Gastrocnemius medialis (tissue), 4 donors: Measurements from ENCODE around the gene MMP21. TPM values are rescaled to one million over a fixed set of nuclear protein-coding genes. Genes with fewer than 3 reads are reported as not detected.

Source experiments
- ATAC-seq, 2 donors: fragments of 150-250 bp; one replicate each; pipeline ENCODE4 v1.9.1; 2016
- DNase-seq, 2 donors: peaks; one replicate each; pipeline ENCODE4 v3.0.0-alpha.2; 2019
- H3K27ac ChIP-seq, 4 donors: fragments of 200-600 bp; sonication (generic); 1 replicate in 1 of 4; 2 replicates in 3 of 4; pipeline ENCODE4 v1.5.1; 2016 to 2018; ENCODE audit warnings: mild to moderate bottlenecking in 2 of 4, moderate library complexity in 1 of 4
- H3K27me3 ChIP-seq, 3 donors: fragments of 200-600 bp; sonication (generic) in 2 of 3; 1 replicate in 1 of 3; 2 replicates in 2 of 3; pipeline versions ENCODE4 v1.5.1 to v1.6.0; 2016 to 2019; ENCODE audit warnings: mild to moderate bottlenecking in 1 of 3, moderate library complexity in 1 of 3
- H3K36me3 ChIP-seq, 2 donors: fragments of 200-600 bp; sonication (generic) in 1 of 2; one replicate each; pipeline ENCODE4 v1.5.1; 2017 to 2018
- H3K4me1 ChIP-seq, 2 donors: fragments of 200-600 bp; sonication (generic) in 1 of 2; one replicate each; pipeline ENCODE4 v1.5.1; 2016 to 2017; ENCODE audit warnings: mild to moderate bottlenecking in 2 of 2
- H3K4me3 ChIP-seq, 4 donors: fragments of 200-600 bp; sonication (generic) in 3 of 4; 1 replicate in 1 of 4; 2 replicates in 3 of 4; pipeline ENCODE4 v1.5.1; 2016 to 2019; ENCODE audit warnings: mild to moderate bottlenecking in 2 of 4
- H3K9me3 ChIP-seq, 3 donors: fragments of 200-600 bp; sonication (generic) in 2 of 3; 1 replicate in 1 of 3; 2 replicates in 2 of 3; pipeline ENCODE4 v1.5.1; 2016 to 2019
- POLR2A ChIP-seq, 2 donors: fragments of 450-650 bp; IDR thresholded peaks; one replicate each; pipeline ENCODE4 v1.6.1; 2017; ENCODE audit warnings: antibody characterized with exemption in 2 of 2, mild to moderate bottlenecking in 2 of 2, moderate library complexity in 2 of 2
- in situ Hi-C, 4 donors: fragments of 200-750 bp; cut with MboI; loops; one replicate each; pipeline versions ENCODE4 v1.15.0 to v1.8.0; 2017; ENCODE audit warnings: low sequenced_read_pairs in 4 of 4
- intact Hi-C: fragments of 100-400 bp; cut with DNase I; formaldehyde crosslinking; loops from one replicate; pipeline ENCODE4 v1.15.1; 2023; ENCODE audit warnings: low total_unique reads
- microRNA counts, 2 donors: library from miRNA; unstranded; fragments of <30 nt; microRNA quantifications; one replicate each; lab custom pipeline; 2016
- microRNA-seq, 2 donors: library from miRNA; unstranded; fragments of <30 nt; microRNA quantifications; one replicate each; pipeline ENCODE4, GENCODE V29; 2016; ENCODE audit warnings: borderline replicate concordance in 2 of 2
- total RNA-seq, 4 donors: library from RNA; depleted of rRNA; stranded (reverse); fragments of >200 nt; gene quantifications; one replicate each; pipeline versions ENCODE4 v1.1.0 to v1.2.3, GENCODE V29; 2016
- TF ChIP-seq, protein P1 (sequence below), 5 experiments: fragments of 450-650 bp in 3 of 5; fragments of 200-600 bp in 2 of 5; sonication (generic) in 2 of 5; IDR thresholded peaks in 4 of 5; conservative IDR thresholded peaks in 1 of 5; 1 replicate in 4 of 5; 2 replicates in 1 of 5; pipeline ENCODE4 v1.5.1; 2016 to 2019; ENCODE audit warnings: antibody characterized with exemption in 5 of 5, mild to moderate bottlenecking in 3 of 5, moderate library complexity in 3 of 5

MMP21 gene
- total RNA-seq, 4 donors from 2014 or later, result not detected

DNA sequence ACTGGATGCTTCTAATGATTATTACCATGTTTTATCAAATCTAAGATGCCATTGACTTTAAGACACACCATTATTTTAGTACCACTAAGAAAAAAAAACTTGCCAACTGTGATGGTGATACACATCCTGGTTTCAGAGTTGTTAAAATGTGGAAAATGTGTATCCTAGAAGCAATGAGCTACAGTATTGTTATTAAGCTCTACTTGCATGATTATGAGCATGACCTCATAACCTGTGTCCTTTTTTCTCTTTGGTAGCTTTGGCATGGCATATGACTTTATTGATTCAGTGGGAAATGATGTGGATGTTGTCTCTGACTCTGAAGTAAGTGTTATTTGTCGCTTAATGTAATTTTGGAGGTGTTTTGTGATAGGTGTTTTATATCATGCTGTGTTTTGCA, 52.8 kb downstream of the MMP21 start:
- Histone ChIP-seq H3K4me1 (peaks cover 12 to 17% of the 10 kb centered on the region in 2 donors), H3K27ac (no peak overlapping the region), H3K27me3 (no peaks in the 10 kb centered on the region), H3K4me3 (no peak overlapping the region), H3K9me3 (no peaks in the 10 kb centered on the region), H3K36me3 (peaks cover 6 to 51% of the 10 kb centered on the region in 2 donors)
- intact Hi-C loops (no loop called here), in situ Hi-C loops (loop anchor here in 2 of 4 donors (10.0 kb wide), 1 partner anchor 102 kb away; the partner anchor contains the start of genes BCCIP (in 2 of the 2) and UROS (in 2 of the 2))
- ATAC-seq (no peak), DNase-seq (no peak)
- TF ChIP-seq, protein P1, sequence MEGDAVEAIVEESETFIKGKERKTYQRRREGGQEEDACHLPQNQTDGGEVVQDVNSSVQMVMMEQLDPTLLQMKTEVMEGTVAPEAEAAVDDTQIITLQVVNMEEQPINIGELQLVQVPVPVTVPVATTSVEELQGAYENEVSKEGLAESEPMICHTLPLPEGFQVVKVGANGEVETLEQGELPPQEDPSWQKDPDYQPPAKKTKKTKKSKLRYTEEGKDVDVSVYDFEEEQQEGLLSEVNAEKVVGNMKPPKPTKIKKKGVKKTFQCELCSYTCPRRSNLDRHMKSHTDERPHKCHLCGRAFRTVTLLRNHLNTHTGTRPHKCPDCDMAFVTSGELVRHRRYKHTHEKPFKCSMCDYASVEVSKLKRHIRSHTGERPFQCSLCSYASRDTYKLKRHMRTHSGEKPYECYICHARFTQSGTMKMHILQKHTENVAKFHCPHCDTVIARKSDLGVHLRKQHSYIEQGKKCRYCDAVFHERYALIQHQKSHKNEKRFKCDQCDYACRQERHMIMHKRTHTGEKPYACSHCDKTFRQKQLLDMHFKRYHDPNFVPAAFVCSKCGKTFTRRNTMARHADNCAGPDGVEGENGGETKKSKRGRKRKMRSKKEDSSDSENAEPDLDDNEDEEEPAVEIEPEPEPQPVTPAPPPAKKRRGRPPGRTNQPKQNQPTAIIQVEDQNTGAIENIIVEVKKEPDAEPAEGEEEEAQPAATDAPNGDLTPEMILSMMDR (IDR thresholded peaks at IDR 0.05 in 4 of 5, conservative IDR thresholded peaks at IDR 0.05 in 1 of 5), result no peak
- no peak for TF ChIP-seq POLR2A (IDR thresholded peaks at IDR 0.05)

DNA sequence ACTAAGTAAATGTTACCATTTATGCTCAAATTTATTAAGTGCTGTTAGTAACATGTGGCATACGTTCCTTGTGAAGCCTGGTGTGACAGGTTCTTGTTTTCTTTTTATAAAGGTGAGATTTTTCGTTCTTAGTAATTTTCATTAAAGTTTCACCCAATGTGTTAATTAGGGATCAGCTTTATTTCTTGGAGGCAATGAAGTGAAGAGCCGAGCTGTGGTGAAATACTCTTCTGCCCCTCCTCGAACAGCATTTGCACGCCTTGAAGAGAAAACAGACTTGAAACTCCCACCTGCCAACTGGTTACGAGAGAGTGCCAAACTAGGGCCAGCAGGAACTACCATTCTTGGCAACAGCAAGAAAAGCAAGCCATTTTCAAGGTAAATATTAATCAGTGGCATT, 54.6 kb downstream of the MMP21 start:
- H3K27me3 ChIP-seq, result no peaks in the 10 kb centered on the region
- H3K4me3 ChIP-seq, result no peak overlapping the region
- in situ Hi-C loops (loop anchor here in 2 of 4 donors (10.0 kb wide), 1 partner anchor 104 kb away; the partner anchor contains the start of genes BCCIP (in 2 of the 2) and UROS (in 2 of the 2)), intact Hi-C loops (no loop called here)
- H3K9me3 ChIP-seq, result no peaks in the 10 kb centered on the region
- ATAC-seq (no peak), DNase-seq (no peak)
- peaks cover 12 to 17% of the 10 kb centered on the region in 2 donors for H3K4me1 ChIP-seq
- no peak for TF ChIP-seq POLR2A (IDR thresholded peaks at IDR 0.05)
- TF ChIP-seq, protein P1 (IDR thresholded peaks at IDR 0.05 in 4 of 5, conservative IDR thresholded peaks at IDR 0.05 in 1 of 5), result no peak
- H3K27ac ChIP-seq, result no peak overlapping the region
- peaks cover 3 to 33% of the 10 kb centered on the region in 2 donors for H3K36me3 ChIP-seq

DNA sequence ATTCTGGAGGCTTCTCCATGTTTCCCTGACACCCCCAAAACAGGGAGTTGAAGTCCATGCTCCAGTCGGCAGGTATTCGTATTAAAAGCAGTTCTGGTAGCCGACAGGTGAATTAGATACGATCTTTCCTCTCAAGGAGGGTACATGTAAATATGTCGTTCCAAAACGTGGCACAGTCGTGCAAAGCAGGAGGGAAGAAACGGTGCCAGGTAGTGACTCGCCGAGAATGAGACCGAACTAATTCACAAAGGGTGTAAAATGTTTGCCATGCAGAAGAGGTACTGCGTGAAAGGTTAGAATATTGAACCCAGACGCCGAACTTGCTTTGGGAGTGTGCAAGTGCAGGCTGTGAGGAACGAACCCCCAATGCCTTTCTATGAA, 55.6 kb downstream of the MMP21 start:
- peaks cover 3 to 23% of the 10 kb centered on the region in 2 donors for H3K36me3 ChIP-seq

DNA sequence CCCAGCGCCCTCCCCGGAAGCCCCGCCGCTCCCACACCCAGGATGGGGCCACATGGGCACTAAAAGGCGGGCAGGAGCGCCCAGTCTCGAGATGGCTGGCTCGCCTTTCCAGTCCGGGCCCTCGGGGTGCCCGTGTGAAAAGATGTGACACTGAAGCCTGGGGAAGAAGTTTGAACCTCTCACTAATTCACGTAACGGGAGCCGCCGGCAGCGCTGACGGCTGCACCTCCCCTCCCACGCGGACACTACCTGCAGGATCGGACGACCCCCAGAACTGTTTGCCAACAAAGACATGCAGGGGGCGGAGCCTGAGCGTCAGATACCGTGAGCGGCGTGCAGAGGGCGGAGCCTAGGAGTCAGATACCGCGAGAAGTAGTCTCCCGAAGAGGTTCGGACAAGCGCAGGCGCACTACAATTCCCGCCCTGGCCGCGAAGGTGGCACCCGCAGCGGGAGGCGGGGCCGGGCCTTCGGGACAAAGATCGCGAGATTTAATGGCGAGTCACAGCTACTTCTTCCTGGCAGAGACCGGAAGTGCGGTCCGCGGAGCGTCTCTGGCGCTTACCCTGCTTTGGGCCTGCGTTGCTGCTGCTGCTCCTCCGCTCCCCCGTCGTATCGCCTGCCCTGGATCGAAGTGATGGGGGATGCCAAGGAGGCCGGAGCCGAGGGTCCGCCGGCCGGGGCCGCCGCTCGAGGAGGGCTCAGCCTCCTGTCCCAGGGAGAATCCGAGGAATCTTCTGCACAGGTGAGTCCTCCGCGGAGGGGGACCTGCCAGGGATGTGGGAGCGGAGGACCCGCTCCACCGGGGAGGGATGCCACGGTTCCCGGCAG, 56.2 kb downstream of the MMP21 start, which contains the start of gene EDRF1:
Gene EDRF1 (plus strand): TSS at position 537 of the 829 bp plus-strand sequence. CDS start 99 bp downstream, at position 636.
- in situ Hi-C loops, result loop anchor here in 2 of 4 donors (10.0 kb wide), 1 partner anchor 105 kb away; the partner anchor contains the start of genes BCCIP (in 2 of the 2) and UROS (in 2 of the 2)
- H3K27ac ChIP-seq, result peak within 1 kb of the TSS; percentile 84 to 88 (median 88)
- H3K36me3 ChIP-seq, result peaks cover 3 to 17% of the 10 kb centered on the region in 2 donors
- ATAC-seq, result peak; percentile 99 to 100
- TF ChIP-seq POLR2A (IDR thresholded peaks at IDR 0.05), result peak; percentile 32 to 71
- TF ChIP-seq, protein P1 (IDR thresholded peaks at IDR 0.05 in 4 of 5, conservative IDR thresholded peaks at IDR 0.05 in 1 of 5), result no peak
- H3K9me3 ChIP-seq, result no peaks in the 10 kb centered on the region
- intact Hi-C loops, result loop anchor here (2.0 to 5.0 kb wide), 3 partner anchors 103 to 557 kb away; partner anchors contain the start of genes BCCIP, CTBP2, FANK1 and UROS
- no peaks in the 10 kb centered on the region for H3K27me3 ChIP-seq
- H3K4me3 ChIP-seq, result peak within 1 kb of the TSS; percentile 82 to 99 (median 95)
- DNase-seq, result peak; percentile 96 to 99
- H3K4me1 ChIP-seq, result peaks cover 12 to 17% of the 10 kb centered on the region in 2 donors

More for the DNA sequence above, 55.6 kb downstream of the MMP21 start:
- in situ Hi-C loops, result loop anchor here in 2 of 4 donors (10.0 kb wide), 1 partner anchor 105 kb away; the partner anchor contains the start of genes BCCIP (in 2 of the 2) and UROS (in 2 of the 2)
- TF ChIP-seq, protein P1 (IDR thresholded peaks at IDR 0.05 in 4 of 5, conservative IDR thresholded peaks at IDR 0.05 in 1 of 5), result no peak
- no peak for TF ChIP-seq POLR2A (IDR thresholded peaks at IDR 0.05)
- intact Hi-C loops, result no loop called here
- DNase-seq (peak in 1 of 2 donors; percentile 17), ATAC-seq (no peak)
- H3K4me3 ChIP-seq, result peak overlapping the region; percentile 82 to 99 (median 95)
- peak overlapping the region; percentile 84 to 88 (median 88) for H3K27ac ChIP-seq
- H3K4me1 ChIP-seq, result peaks cover 12 to 17% of the 10 kb centered on the region in 2 donors
- no peaks in the 10 kb centered on the region for H3K9me3 ChIP-seq
- H3K27me3 ChIP-seq, result no peaks in the 10 kb centered on the region

MicroRNA genes within 50 kb of the gene (microRNA counts, 767-probe panel; counts per million panel counts)
- microRNA hsa-miR-4484 (lab: Ali Mortazavi, UCI), result 356 to 448 counts per million in 2 donors

Small RNAs within 50 kb of the gene (microRNA-seq; reads per million reads assigned to microRNA genes)
- 0 to 3.4 reads per million in 2 donors for gene MIR4484

Other genes with a start within 250 kb of the MMP21 start
- gene TEX36, start 92.7 kb downstream of the MMP21 start, total RNA-seq, result not detected
- gene EDRF1, start 56.1 kb downstream of the MMP21 start, total RNA-seq, result 10 to 100 TPM in 2 of 4 donors, 1 to 10 TPM in 2; 8.1 to 19.4 (median 10.3) TPM
- gene UROS, start 47.4 kb upstream of the MMP21 start, total RNA-seq, result 10 to 100 TPM; 29.1 to 78.2 (median 64.2) TPM
- gene BCCIP, start 47.7 kb upstream of the MMP21 start, total RNA-seq, result 10 to 100 TPM; 51.1 to 85.6 (median 67.0) TPM
- 10 to 100 TPM; 27.4 to 44.4 (median 32.9) TPM for gene DHX32, start 105.5 kb upstream of the MMP21 start, total RNA-seq
- gene FANK1, start 120.7 kb upstream of the MMP21 start, total RNA-seq, result under 1 TPM in 3 of 4 donors, not detected in 1; 0.24 to 0.61 (median 0.42) TPM